HG03064 (cell line): ENCODE measurements around the gene TAF5L.
"Not testable (repeated sequence)": the region's sequence is repeated elsewhere in the genome, so short reads cannot be mapped to it uniquely, and the experiment has no call there.

Experiments used
- ATAC-seq: cut with Tn5 transposase; IDR thresholded peaks from one replicate; pipeline ENCODE4 v1.9.1; 2021; ENCODE audit warnings: low read depth; ENCODE audit not compliant: unreplicated experiment

TAF5L gene

DNA sequence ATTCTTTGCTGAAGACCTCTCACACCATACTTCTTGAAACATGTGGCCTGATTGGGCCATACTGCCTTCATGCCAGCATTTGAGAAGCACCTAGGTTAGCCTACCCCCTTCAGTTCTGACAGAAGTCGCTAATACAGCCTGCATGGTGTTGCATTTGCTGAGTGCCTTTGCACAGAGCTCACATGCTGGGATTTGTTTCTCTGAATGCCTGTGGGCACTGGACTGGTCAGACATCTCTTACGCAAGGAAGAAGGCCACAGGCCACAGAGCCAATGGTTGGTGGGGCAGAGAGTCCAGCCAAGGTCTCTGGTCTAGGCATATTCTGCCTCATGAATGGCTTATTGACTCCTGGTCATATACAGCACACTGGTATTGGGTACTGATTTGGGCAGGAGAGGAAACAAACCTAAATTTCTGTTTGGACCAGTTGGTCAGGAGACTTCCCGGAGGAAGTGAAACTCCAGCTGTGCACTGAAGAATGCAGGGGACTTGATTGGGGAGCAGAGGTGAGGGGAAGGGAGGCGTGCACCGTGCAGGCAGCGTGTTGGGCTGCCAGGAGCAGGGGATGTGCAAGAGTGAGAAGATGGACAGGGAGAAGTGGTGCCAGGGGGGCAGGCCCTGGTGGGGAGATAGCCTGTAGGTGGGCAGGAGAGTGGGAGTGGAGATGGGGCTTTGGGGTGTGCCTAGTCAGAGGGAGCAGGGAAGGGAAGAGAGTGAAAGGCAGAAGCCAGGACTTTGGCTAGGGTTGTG is 18.2 kb upstream of the TAF5L start:
- peak; percentile 56 for ATAC-seq

DNA sequence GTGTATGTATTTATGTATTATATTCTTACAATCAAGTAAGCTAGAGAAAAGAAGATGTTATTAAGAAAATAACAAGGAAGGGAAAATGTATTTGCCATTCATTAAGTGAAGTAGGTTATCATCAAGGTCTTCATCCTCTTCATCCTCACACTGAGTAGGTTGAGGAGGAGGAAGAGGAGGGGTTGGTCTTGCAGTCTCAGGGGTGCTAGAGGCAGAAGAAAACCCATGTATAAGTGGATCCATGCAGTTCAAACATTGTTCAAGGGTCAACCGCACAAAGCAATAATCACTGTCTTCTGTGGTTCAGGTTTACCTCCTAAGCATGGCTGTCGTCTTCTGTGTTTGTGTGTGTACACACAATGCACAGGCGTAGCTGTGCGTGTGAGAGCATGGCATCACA is 17.0 kb upstream of the TAF5L start:
- ATAC-seq = no peak

DNA sequence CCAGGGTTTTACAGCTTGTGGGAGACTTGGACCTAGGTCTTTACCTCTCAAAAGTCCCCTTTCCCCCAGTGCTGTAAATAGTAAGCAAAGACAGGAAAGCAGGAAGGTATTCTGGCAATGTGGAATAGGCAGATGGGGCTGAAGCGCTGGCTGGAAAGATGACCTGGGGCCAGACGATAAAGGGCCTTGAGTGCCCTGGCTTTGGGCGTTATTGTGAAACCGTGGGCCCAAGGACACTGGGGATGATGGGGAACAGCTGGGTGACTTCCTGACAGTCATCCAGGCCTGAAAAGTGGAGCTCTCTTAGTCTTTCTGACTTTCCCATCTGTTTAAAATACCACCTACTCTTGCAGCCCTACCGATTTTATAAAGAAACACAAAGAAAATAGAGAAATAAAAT is 16.5 kb upstream of the TAF5L start:
- no peak for ATAC-seq

GRCh38 chr1:229641306-229641705 is 15.4 kb upstream of the TAF5L start:
- no peak for ATAC-seq

GRCh38 chr1:229640455-229640854 is 14.5 kb upstream of the TAF5L start:
- no peak for ATAC-seq

DNA sequence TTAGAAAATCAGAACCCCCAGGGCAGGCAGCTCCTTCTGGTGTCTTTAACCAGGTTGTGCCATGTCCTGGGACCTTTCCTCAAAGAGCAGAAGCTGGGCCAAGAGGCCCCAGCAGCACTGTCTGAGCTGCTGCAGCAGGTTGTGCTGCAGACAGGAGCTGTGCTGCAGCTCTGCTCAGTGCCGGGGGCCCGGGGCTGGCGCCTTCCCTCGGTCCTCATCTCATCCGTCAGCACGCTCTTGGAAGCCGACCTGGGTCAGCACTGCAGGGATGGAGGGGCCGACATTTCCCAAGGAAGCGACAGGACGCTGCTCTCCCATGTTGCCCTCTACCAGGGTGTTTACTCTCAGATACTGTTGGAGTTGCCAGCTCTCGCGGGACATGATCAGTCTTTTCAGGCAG is 11.8 kb upstream of the TAF5L start:
- ATAC-seq = no peak

DNA sequence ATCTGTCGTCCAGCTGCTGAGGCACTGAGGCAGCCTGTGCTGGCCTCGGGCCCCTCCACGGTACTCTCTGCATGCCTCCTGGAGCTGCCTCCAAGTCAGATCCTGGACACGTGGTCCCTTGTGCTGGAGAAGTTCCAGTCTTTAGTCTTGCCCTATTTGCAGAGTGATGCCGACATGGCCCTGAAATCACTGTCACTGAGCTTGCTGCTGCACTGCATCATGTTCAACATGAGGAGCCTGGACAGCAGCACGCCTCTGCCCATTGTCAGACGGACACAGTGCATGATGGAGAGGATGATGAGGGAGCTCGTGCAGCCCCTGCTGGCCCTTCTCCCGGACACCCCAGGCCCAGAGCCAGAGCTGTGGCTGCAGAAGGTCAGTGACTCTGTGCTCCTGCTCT is 10.1 kb upstream of the TAF5L start:
- ATAC-seq = no peak

DNA sequence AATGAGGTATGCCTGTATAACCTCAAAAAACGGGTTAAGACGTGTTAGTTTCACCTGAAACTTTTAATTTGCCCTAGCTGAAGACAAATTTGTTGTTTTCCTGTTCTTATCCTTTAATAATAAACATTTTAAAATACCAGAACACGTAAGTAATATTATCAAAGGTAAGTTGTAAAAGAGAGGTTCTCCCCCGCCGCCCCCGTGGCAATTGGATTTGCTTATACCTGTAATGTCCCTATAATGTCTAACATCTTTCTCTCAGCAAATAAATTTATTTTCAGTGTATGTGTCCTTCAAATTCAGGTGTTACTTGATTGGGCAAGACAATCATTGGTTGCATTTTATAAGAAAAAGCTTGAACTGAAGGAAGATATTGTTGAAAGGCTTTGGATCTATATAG is 6.0 kb upstream of the TAF5L start:
- no peak for ATAC-seq

DNA sequence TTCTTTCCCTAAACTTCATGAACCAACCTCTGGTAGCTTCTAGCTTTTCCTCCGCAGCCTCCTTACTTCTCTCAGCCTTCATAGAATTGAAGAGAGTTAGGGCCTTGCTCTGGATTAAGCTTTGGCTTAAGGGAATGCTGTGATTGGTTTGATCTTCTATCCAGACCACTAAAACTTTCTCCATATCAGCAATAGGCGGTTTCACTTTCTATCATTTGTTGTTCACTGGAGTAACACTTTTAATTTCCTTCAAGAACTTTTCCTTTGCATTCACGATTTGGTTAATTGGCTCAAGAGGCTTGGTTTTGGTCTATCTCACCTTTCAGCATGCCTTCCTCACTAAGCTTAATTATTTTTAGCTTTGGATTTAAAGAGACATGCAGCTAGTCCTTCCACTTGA is 5.2 kb upstream of the TAF5L start:
- no peak for ATAC-seq

DNA sequence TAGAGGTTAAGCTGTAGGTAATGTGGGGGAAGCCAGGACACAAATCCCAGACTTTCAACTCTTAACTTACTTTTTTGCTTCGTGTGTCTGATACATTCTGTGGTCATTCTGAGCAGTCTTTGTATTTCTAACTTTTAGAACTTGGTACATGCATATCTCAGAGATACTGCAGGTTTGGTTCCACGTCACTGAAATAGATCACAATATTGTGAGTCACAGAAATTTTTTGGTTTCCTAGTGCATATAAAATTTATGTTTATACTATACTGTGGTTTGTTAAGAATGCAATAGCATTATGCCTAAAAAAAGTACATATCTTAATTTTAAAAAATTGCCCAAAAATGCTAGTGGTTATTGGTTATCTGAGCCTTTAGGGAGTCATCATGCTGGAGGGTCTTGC is 3.3 kb upstream of the TAF5L start:
- no peak for ATAC-seq

- no peak for ATAC-seq
These were observed 1.1 kb upstream of the TAF5L start for GRCh38 chr1:229627003-229627402.

DNA sequence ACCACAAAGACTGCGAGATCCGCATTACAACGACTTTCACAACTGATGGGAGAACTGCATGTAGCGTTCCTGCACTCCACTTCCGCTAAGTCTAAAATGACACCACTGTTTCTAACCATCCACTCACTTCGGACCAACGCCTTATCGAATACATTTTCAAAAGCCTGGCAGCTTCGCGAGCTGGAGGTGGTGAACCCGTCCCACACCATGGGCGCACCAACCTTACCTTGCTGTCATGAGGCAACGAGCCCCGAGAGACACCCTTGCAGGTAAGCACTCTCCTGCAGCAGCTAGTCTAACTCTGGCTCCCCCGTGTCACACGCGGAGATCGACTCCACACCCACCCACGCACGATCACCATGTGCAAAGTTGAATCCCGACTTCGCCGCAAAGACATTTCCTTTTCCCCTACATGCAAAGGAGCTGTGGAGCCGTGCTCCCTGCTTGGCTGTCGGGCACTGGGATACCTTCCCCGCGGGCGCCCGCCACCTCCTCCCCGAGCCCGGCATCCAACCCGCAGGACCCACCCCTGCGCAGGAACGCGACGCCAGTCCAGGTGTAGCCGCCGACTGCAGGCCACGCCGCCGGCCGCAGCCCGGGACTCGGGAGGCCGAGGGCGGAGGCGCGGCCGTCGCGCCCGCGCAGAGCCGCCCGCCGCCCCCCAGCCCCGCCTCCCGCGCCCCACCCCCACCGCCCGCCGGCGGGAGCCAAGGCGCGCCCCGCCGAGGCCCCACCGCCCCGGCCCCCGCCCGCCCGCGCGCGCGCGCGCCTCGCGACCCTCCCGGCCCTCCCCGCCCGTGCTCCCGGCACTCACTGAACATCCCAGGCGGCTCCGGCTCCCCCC is 629 bp downstream of the TAF5L start:
- peak; percentile 32 for ATAC-seq

- no peak for ATAC-seq
These were observed 1.3 kb downstream of the TAF5L start for GRCh38 chr1:229624521-229625070.

DNA sequence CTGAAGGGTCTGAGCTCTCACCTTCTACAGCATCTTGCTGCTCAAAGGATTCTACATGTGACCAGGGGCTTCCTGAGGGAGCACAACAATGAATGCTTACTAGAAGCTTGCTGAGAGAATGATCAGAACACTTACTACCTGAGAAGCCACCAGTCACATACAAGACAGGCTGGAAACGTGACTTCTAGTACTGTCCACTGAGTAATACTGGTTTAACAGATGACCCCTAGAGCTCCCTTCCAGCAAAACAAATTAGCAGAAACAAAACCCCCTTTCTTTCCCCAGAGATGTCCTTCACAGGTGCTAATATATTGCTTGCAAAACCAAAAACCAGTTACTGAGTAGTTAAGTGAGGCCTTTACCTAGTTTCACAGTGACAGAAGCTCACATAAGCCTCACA is 2.1 kb downstream of the TAF5L start:
- ATAC-seq = no peak

GRCh38 chr1:229623225-229623624 is 2.7 kb downstream of the TAF5L start:
- ATAC-seq = no peak

- ATAC-seq = not testable (repeated sequence)
These were observed 3.2 kb downstream of the TAF5L start for GRCh38 chr1:229622641-229623120.

DNA sequence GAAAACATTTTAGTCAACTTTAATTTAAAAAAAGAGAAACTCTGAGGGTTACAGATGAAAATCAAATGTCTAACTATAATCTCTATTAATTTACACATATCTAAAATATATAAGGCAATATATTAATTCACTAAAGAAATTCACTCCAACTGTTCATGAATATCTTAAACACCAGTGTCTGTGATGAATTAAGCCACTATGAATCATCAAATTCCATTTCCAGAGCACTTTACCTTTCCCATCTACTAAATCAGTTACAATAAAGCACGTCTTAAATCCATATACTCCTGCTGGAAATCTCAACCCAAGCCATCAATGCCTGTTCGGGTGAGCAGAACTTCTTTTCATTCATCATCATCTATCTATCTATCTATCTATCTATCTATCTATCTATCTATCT is 4.3 kb downstream of the TAF5L start:
- ATAC-seq = no peak

DNA sequence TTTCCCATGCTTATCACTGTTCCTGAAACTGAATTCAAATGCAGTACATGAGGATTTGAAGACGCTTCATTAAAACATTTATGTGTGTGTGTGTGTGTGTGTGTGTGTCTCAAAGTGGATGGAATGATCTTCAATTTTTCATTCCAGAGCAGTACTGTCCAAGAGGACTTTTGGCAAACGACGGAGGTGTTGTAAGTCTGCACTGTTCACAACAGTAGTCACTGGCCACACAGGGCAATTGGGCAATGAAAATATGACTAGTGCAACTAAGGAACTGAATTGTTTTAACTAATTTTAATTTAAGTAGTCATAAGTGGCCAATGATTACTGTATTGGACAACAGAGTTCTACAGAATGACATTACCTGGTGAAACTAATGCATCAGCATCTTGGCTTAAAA is 5.0 kb downstream of the TAF5L start:
- ATAC-seq = no peak

GRCh38 chr1:229619614-229620013 is 6.3 kb downstream of the TAF5L start:
- no peak for ATAC-seq

DNA sequence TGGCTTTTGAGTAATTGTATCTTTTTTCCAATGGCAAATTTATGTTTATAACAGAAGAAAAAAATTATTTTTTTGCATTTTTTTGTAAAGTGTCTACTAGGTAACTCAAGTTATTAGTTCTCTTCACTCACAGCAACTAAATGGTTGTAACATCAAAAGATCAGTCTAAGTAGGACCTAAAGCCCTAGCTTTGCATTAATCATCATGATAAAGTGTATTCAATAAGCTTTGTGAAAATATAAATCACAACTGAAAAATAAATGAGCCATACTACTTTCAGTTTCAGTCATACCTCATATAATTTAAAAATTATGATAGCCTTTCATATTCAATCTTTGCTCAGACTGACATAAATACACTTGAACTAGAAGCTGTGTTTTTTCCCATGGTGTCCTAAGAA is 6.9 kb downstream of the TAF5L start:
- no peak for ATAC-seq

- no peak for ATAC-seq
These were observed 8.4 kb downstream of the TAF5L start for GRCh38 chr1:229617351-229618100.
